B cell (primary cell): ENCODE results near the gene ZNF732. TPM values are rescaled to one million over a fixed set of nuclear protein-coding genes. Genes with fewer than 3 reads are reported as not detected.

Source experiments
- ATAC-seq: fragments of 200-7000 bp; cut with Tn5 transposase; one replicate; pipeline ENCODE4 v1.10.0; 2021; ENCODE audit warnings: low read depth, mild to moderate bottlenecking, moderate number of reproducible peaks, moderate library complexity
- CTCF ChIA-PET: fragments of 350-600 bp; sonication (Branson Sonifier 250); formaldehyde crosslinking; loops from one replicate; lab custom pipeline; 2021; ENCODE audit warnings: antibody characterized with exemption, inconsistent platforms; lab: Charles Lee
- POLR2A ChIA-PET: fragments of 350-600 bp; sonication (Branson Sonifier 250); formaldehyde crosslinking; loops from one replicate; lab custom pipeline; 2021; ENCODE audit warnings: antibody characterized with exemption; lab: Charles Lee
- DNase-seq: peaks from one replicate; pipeline ENCODE4 v3.0.0; 2013
- H2AFZ ChIP-seq: 2 replicates; pipeline ENCODE4 v1.6.1; 2012; ENCODE audit warnings: mild to moderate bottlenecking, low read depth, low read length; ENCODE audit not compliant: insufficient read depth, poor library complexity, severe bottlenecking
- H3K27ac ChIP-seq, 2 donors: 1 replicate in 1 of 2; 2 replicates in 1 of 2; pipeline ENCODE4 v1.5.1; 2012 to 2013; ENCODE audit warnings: low read length in 2 of 2, mild to moderate bottlenecking in 2 of 2, moderate library complexity in 1 of 2
- H3K27me3 ChIP-seq, 4 experiments: fragments of 200-600 bp in 1 of 4; sonication (generic) in 1 of 4; replicated peaks in 1 of 4; 1 replicate in 2 of 4; 2 replicates in 2 of 4; pipeline versions ENCODE4 v1.6.1 to v1.7.0; 2013 to 2016; ENCODE audit warnings: low read length in 3 of 4, mild to moderate bottlenecking in 2 of 4, mixed read lengths in 1 of 4, moderate library complexity in 1 of 4; ENCODE audit not compliant: insufficient read depth in 4 of 4, control insufficient read depth in 3 of 4; ENCODE audit errors: control extremely low read depth in 1 of 4
- H3K36me3 ChIP-seq, 2 experiments: replicated peaks in 1 of 2; 1 replicate in 1 of 2; 2 replicates in 1 of 2; pipeline versions ENCODE4 v1.6.1 to v1.7.1; 2013; ENCODE audit warnings: low read length in 1 of 2; ENCODE audit not compliant: insufficient read depth in 2 of 2, control insufficient read depth in 1 of 2; ENCODE audit errors: control extremely low read depth in 1 of 2, extremely low read depth in 1 of 2
- H3K4me1 ChIP-seq, 2 donors: fragments of 200-600 bp in 1 of 2; sonication (generic) in 1 of 2; 1 replicate in 1 of 2; 2 replicates in 1 of 2; pipeline versions ENCODE4 v1.5.1 to v1.6.1; 2013 to 2017; ENCODE audit warnings: low read length in 2 of 2; ENCODE audit not compliant: control insufficient read depth in 2 of 2, insufficient read depth in 2 of 2
- H3K4me2 ChIP-seq: replicated peaks from 2 replicates; pipeline ENCODE3; 2012; ENCODE audit warnings: mild to moderate bottlenecking, low read depth, low read length; ENCODE audit not compliant: poor library complexity, severe bottlenecking
- H3K4me3 ChIP-seq, 5 experiments: fragments of 200-600 bp in 1 of 5; sonication (generic) in 1 of 5; 1 replicate in 3 of 5; 2 replicates in 2 of 5; pipeline versions ENCODE4 v1.5.1 to v1.7.0; 2011 to 2016; ENCODE audit warnings: low read length in 4 of 5, mild to moderate bottlenecking in 4 of 5, low read depth in 2 of 5, control low read depth in 1 of 5, moderate library complexity in 1 of 5; ENCODE audit not compliant: insufficient read depth in 1 of 5; ENCODE audit errors: control extremely low read depth in 1 of 5, extremely low read depth in 1 of 5
- H3K79me2 ChIP-seq: fragments of 200-600 bp; sonication (generic); one replicate; pipeline ENCODE4 v1.6.0; 2016; ENCODE audit warnings: low read length; ENCODE audit not compliant: control insufficient read depth, insufficient read depth
- H3K9ac ChIP-seq: fragments of 200-600 bp; sonication (generic); 2 replicates; pipeline ENCODE4 v1.6.1; 2017; ENCODE audit warnings: mild to moderate bottlenecking, low read length, moderate library complexity
- H3K9me3 ChIP-seq, 3 donors: one replicate each; pipeline versions ENCODE4 v1.6.1 to v1.7.1; 2013; ENCODE audit warnings: low read length in 2 of 3; ENCODE audit not compliant: control insufficient read depth in 2 of 3, insufficient read depth in 1 of 3; ENCODE audit errors: control extremely low read depth in 1 of 3
- H4K20me1 ChIP-seq: 2 replicates; pipeline ENCODE4 v1.6.0; 2012; ENCODE audit warnings: mild to moderate bottlenecking, low read length; ENCODE audit not compliant: insufficient read depth, control insufficient read depth, poor library complexity, severe bottlenecking
- H3K27ac Mint-ChIP-seq: one replicate; pipeline ENCODE4 v1.8.0; 2021; ENCODE audit warnings: mixed read lengths
- H3K27me3 Mint-ChIP-seq: one replicate; pipeline ENCODE4 v1.8.0; 2021; ENCODE audit warnings: mixed read lengths
- H3K4me1 Mint-ChIP-seq: one replicate; pipeline ENCODE4 v1.8.0; 2021; ENCODE audit warnings: mixed read lengths
- H3K4me3 Mint-ChIP-seq: one replicate; pipeline ENCODE4 v1.8.0; 2021; ENCODE audit warnings: mixed read lengths
- H3K9me3 Mint-ChIP-seq: one replicate; pipeline ENCODE4 v1.8.0; 2022; ENCODE audit warnings: mixed read lengths; ENCODE audit not compliant: insufficient read depth
- EZH2 ChIP-seq: IDR thresholded peaks from 2 replicates; pipeline ENCODE4 v1.6.1; 2012; ENCODE audit warnings: borderline replicate concordance, low read depth, mild to moderate bottlenecking, moderate library complexity, low read length; ENCODE audit not compliant: insufficient read depth, poor library complexity, severe bottlenecking
- WGBS: methylation state at CpG from one replicate; pipeline ENCODE4 v1.1.5; 2013; ENCODE audit warnings: missing lambda C conversion rate; ENCODE audit not compliant: insufficient coverage; 5-methylcytosine and 5-hydroxymethylcytosine counted together
- intact Hi-C: fragments of 100-400 bp; cut with micrococcal nuclease; formaldehyde crosslinking; loops from one replicate; pipeline ENCODE4 v1.10.0; 2022
- polyA plus RNA-seq: library from polyadenylated mRNA; depleted of rRNA; stranded (reverse); fragments of >200 nt; gene quantifications from 2 replicates; pipeline ENCODE4 v1.2.3, GENCODE V29; 2012
- total RNA-seq, 2 donors: library from RNA; stranded (reverse); fragments of 120-200 nt in 1 of 2; gene quantifications; 1 replicate in 1 of 2; 2 replicates in 1 of 2; pipeline versions ENCODE4 v1.2.3 to v1.2.4, GENCODE V29; 2013 to 2022
- TF ChIP-seq, protein P1 (sequence below): fragments of 200-600 bp; IDR thresholded peaks from one replicate; pipeline ENCODE4 v1.8.0; 2022; ENCODE audit warnings: antibody characterized with exemption, mild to moderate bottlenecking

ZNF732 gene
- total and polyA plus RNA-seq, 2 donors (not counting 1 experiment from before 2014, with no cell fraction given) = not detected

DNA sequence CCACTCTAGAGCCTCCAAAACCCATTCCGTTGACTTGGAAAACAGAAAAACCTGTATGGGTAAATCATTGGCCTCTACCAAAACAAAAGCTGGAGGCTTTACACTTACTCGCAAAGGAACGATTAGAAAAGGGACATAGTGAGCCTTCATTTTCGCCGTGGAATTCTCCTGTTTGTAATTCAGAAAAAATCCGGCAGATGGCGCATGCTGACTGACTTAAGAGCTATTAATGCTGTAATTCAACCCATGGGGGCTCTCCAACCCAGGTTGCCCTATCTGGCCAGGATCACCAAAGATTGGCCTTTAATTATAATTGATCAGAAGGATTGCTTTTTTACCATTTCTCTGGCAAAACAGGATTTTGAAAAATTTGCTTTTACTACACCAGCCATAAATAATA lies 60.8 kb downstream of the ZNF732 start:
- H3K4me1 ChIP-seq = peaks cover 5 to 13% of the 10 kb centered on the region in 2 donors
- Mint-ChIP-seq H3K27me3 (no peaks in the 10 kb centered on the region), H3K4me1 (peaks cover 13% of the 10 kb centered on the region), H3K9me3 (peaks cover 8% of the 10 kb centered on the region), H3K27ac (no peak overlapping the region), H3K4me3 (no peak overlapping the region)
- no peak overlapping the region for H3K4me2 ChIP-seq
- WGBS = 57% methylated on average over 6 of the region's 7 CpGs
- no peaks in the 10 kb centered on the region for H3K27me3 ChIP-seq
- no peak for ATAC-seq
- intact Hi-C loops = loop anchor here (2.0 to 10.0 kb wide), 5 partner anchors 92 to 1108 kb away; partner anchors contain the start of genes IDUA, ZNF141 and ZNF718
- no peak overlapping the region for H2AFZ ChIP-seq
- no peak overlapping the region for H3K4me3 ChIP-seq
- CTCF ChIA-PET = interaction anchor here (0.6 to 1.6 kb wide), 5 partner anchors 15 to 430 kb away, joined by 3 to 7 read pairs (median 5); partner anchors contain the start of genes ATP5ME and MYL5
- no peak overlapping the region for H3K9ac ChIP-seq
- TF ChIP-seq EZH2 = no peak
- TF ChIP-seq, protein P1, sequence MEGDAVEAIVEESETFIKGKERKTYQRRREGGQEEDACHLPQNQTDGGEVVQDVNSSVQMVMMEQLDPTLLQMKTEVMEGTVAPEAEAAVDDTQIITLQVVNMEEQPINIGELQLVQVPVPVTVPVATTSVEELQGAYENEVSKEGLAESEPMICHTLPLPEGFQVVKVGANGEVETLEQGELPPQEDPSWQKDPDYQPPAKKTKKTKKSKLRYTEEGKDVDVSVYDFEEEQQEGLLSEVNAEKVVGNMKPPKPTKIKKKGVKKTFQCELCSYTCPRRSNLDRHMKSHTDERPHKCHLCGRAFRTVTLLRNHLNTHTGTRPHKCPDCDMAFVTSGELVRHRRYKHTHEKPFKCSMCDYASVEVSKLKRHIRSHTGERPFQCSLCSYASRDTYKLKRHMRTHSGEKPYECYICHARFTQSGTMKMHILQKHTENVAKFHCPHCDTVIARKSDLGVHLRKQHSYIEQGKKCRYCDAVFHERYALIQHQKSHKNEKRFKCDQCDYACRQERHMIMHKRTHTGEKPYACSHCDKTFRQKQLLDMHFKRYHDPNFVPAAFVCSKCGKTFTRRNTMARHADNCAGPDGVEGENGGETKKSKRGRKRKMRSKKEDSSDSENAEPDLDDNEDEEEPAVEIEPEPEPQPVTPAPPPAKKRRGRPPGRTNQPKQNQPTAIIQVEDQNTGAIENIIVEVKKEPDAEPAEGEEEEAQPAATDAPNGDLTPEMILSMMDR = peak; percentile 83
- no peak overlapping the region for H3K27ac ChIP-seq
- H3K9me3 ChIP-seq = peaks cover 0 to 10% (median 4%) of the 10 kb centered on the region in 3 donors
- no peaks in the 10 kb centered on the region for H4K20me1 ChIP-seq
- H3K79me2 ChIP-seq = no peaks in the 10 kb centered on the region
- no peaks in the 10 kb centered on the region for H3K36me3 ChIP-seq
- POLR2A ChIA-PET = no interaction called here
- DNase-seq = peak; percentile 75

GRCh38 chr4:243426-243825 lies 61.8 kb downstream of the ZNF732 start:
- peaks cover 13% of the 10 kb centered on the region for H3K4me1 Mint-ChIP-seq
- intact Hi-C loops = loop anchor here (5.0 to 10.0 kb wide), 4 partner anchors 121 to 1109 kb away; partner anchors contain the start of genes IDUA and ZNF718
- Histone ChIP-seq H3K27ac (no peak overlapping the region), H3K9ac (no peak overlapping the region), H3K9me3 (peaks cover 0 to 10% (median 4%) of the 10 kb centered on the region in 3 donors), H3K36me3 (no peaks in the 10 kb centered on the region), H4K20me1 (no peaks in the 10 kb centered on the region), H3K4me1 (peaks cover 5 to 13% of the 10 kb centered on the region in 2 donors), H3K4me3 (no peak overlapping the region), H3K27me3 (no peaks in the 10 kb centered on the region), H3K79me2 (no peaks in the 10 kb centered on the region), H3K4me2 (no peak overlapping the region), H2AFZ (no peak overlapping the region)
- 87% methylated on average over 4 of the region's 5 CpGs for WGBS
- no peak overlapping the region for H3K27ac Mint-ChIP-seq
- peaks cover 9% of the 10 kb centered on the region for H3K9me3 Mint-ChIP-seq
- no peak for ATAC-seq
- H3K27me3 Mint-ChIP-seq = no peaks in the 10 kb centered on the region
- TF ChIP-seq EZH2 = no peak
- TF ChIP-seq, protein P1 = no peak
- DNase-seq = no peak
- POLR2A ChIA-PET = no interaction called here
- CTCF ChIA-PET = interaction anchor here (0.8 to 2.0 kb wide), 7 partner anchors 9 to 889 kb away, joined by 3 to 5 read pairs (median 3); partner anchors contain the start of genes ATP5ME and MYL5
- no peak overlapping the region for H3K4me3 Mint-ChIP-seq
